Prostate gland (tissue), 2 donors: Measurements from ENCODE around the gene ZNF576. TPM values are rescaled to one million over a fixed set of nuclear protein-coding genes. Genes with fewer than 3 reads are reported as not detected.
A peak's percentile ranks its signal among the peaks of the same experiment; 100 is the strongest.

ENCODE experiments used
- DNase-seq: peaks from one replicate; pipeline ENCODE4 v3.0.0-alpha.2; 2019; ENCODE audit warnings: low spot score
- H3K27ac ChIP-seq, 2 donors: fragments of 200-600 bp; sonication (generic); 2 replicates each; pipeline ENCODE4 v1.5.1; 2017 to 2019
- H3K27me3 ChIP-seq: fragments of 200-600 bp; sonication (generic); replicated peaks from 2 replicates; pipeline ENCODE4 v1.5.1; 2019; ENCODE audit not compliant: insufficient read depth
- H3K36me3 ChIP-seq, 2 donors: fragments of 200-600 bp; sonication (generic); 1 replicate in 1 of 2; 2 replicates in 1 of 2; pipeline versions ENCODE4 v1.5.1 to v1.8.1; 2017 to 2019
- H3K4me1 ChIP-seq: fragments of 200-600 bp; sonication (generic); replicated peaks from 2 replicates; pipeline ENCODE4 v1.5.1; 2019
- H3K4me3 ChIP-seq, 2 donors: fragments of 200-600 bp; sonication (generic); 2 replicates each; pipeline ENCODE4 v1.5.1; 2017 to 2019
- H3K9me3 ChIP-seq: fragments of 200-600 bp; sonication (generic); 2 replicates; pipeline ENCODE4 v1.5.1; 2017
- POLR2A ChIP-seq: fragments of 450-650 bp; IDR thresholded peaks from one replicate; pipeline ENCODE4 v1.6.1; 2016; ENCODE audit warnings: antibody characterized with exemption, mild to moderate bottlenecking
- POLR2AphosphoS5 ChIP-seq: sonication (generic); formaldehyde crosslinking; IDR thresholded peaks from one replicate; pipeline ENCODE4 v1.6.1; 2017; ENCODE audit warnings: antibody characterized with exemption
- WGBS: methylation state at CpG from one replicate; pipeline ENCODE4 v1.1.5; 2018; 5-methylcytosine and 5-hydroxymethylcytosine counted together
- intact Hi-C: fragments of 100-400 bp; cut with DNase I; formaldehyde crosslinking; loops from one replicate; pipeline ENCODE4 v1.14.2; 2022
- total RNA-seq, 2 donors: library from RNA; depleted of rRNA; stranded (reverse); fragments of >200 nt; gene quantifications; one replicate each; pipeline ENCODE4 v1.1.0, GENCODE V29; 2016
- TF ChIP-seq, protein P1 (sequence below), 4 experiments: fragments of 200-600 bp in 2 of 4; fragments of 450-650 bp in 2 of 4; sonication (generic) in 2 of 4; IDR thresholded peaks; 1 replicate in 3 of 4; 2 replicates in 1 of 4; pipeline ENCODE4 v1.5.1; 2016 to 2019; ENCODE audit warnings: antibody characterized with exemption in 4 of 4, mild to moderate bottlenecking in 2 of 4, moderate library complexity in 2 of 4

The ZNF576 gene
- total RNA-seq, 2 donors from 2014 or later, result 25.1 to 30.6 TPM

DNA sequence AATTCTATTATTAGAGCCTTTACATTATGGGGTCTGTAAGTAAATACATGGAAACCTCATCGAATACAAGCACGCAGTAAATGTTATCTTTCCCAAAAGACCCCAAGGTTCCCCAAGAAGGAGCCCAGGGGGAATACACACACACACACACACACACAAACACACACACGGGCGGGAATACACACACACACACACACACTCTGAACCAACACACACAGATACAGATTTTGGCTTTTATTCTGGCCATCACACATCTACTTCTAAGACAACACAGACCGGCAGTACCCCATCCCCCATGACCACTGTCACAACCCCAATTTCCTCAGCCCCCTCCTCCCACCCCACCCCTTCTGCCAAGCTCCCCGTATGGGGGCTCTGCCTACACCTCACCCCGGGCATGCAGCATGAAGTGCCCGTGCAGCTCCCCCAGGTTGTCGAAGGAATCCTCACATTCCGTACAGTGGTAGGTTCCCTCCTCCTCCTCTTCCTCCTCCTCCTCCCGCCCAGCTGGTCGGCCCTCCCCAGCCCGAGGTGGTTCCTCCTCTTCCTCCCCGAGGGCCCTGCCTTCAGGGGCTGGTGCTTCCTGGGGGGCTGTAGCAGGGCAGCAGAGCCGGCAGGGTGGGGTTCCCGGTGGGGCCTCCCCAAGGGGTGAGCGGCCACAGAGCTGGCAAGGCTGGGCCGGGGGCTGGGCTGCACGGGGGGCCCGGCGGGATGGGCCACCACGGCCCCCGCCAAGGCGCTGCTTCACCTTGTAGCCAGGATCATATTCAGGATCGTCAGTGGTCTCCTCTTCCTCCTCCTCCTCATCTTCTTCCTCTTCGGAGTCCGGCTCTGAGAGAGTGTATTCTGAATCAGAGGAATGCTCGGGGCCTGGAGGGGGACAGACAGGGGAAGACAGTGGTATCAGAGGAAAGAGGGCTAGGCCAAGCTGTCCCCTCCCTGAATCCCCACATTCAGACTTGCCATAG lies 11.1 kb downstream of the ZNF576 start:
- DNase-seq, result no peak
- Histone ChIP-seq H3K27me3 (no peaks in the 10 kb centered on the region), H3K27ac (peak overlapping the region; percentile 65 to 70), H3K4me3 (peak overlapping the region in 1 of 2 donors; percentile 1), H3K9me3 (no peaks in the 10 kb centered on the region), H3K4me1 (peaks cover 7% of the 10 kb centered on the region), H3K36me3 (no peaks in the 10 kb centered on the region)
- TF ChIP-seq POLR2AphosphoS5, result no peak
- WGBS, result 40% methylated on average over 26 of the region's 28 CpGs
- intact Hi-C loops, result no loop called here

DNA sequence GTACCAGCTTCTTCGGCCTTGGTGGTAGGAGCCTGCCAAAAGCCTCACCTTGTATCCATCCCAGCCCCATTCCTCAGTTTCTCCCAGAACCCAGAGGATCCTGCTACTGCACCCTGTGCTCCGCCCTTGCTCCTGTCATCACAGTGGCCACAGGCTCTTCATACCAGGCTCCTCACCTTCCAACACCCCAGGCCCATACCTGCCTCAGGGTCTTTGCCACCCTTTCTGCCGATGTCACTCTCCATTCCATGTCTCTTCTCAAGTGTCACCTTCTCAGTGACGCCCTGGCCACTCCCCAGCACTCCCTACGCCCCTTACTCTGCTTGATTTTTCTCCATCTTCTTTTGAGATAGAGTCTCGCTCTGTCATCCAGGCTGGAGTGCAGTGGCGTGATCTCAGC lies 13.5 kb downstream of the ZNF576 start:
- no peak for TF ChIP-seq POLR2A
- TF ChIP-seq, protein P1, sequence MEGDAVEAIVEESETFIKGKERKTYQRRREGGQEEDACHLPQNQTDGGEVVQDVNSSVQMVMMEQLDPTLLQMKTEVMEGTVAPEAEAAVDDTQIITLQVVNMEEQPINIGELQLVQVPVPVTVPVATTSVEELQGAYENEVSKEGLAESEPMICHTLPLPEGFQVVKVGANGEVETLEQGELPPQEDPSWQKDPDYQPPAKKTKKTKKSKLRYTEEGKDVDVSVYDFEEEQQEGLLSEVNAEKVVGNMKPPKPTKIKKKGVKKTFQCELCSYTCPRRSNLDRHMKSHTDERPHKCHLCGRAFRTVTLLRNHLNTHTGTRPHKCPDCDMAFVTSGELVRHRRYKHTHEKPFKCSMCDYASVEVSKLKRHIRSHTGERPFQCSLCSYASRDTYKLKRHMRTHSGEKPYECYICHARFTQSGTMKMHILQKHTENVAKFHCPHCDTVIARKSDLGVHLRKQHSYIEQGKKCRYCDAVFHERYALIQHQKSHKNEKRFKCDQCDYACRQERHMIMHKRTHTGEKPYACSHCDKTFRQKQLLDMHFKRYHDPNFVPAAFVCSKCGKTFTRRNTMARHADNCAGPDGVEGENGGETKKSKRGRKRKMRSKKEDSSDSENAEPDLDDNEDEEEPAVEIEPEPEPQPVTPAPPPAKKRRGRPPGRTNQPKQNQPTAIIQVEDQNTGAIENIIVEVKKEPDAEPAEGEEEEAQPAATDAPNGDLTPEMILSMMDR (IDR thresholded peaks at IDR 0.05), result no peak
- no peak for TF ChIP-seq POLR2AphosphoS5
- Histone ChIP-seq H3K27me3 (no peaks in the 10 kb centered on the region), H3K4me3 (no peak overlapping the region), H3K4me1 (peaks cover 7% of the 10 kb centered on the region), H3K36me3 (no peaks in the 10 kb centered on the region), H3K27ac (no peak overlapping the region), H3K9me3 (no peaks in the 10 kb centered on the region)
- intact Hi-C loops, result no loop called here
- DNase-seq, result no peak
- WGBS, result 86% methylated on average over 7 of the region's 7 CpGs

DNA sequence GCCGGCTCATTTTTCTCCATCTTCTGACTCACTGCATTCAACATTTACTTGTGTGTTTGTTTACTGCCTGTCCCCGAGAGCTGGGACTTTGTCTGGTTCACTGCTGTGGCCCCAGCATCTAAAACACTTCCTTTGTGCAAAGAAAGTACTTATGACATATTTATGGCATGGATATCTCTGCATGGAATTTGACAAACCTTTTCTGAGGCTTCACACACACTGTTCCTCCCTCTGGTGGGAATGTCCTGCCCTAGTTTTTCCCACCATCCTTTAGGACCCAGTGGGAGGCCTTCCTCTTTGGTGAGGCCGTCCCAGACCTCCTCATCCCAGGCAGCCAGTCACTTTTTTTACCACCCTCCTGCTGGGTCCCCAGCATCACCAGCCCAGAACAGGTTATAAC lies 14.1 kb downstream of the ZNF576 start:
- Histone ChIP-seq H3K36me3 (no peaks in the 10 kb centered on the region), H3K4me3 (no peak overlapping the region), H3K4me1 (peaks cover 7% of the 10 kb centered on the region), H3K27me3 (no peaks in the 10 kb centered on the region), H3K27ac (no peak overlapping the region), H3K9me3 (no peaks in the 10 kb centered on the region)
- intact Hi-C loops, result no loop called here
- no peak for DNase-seq
- 63% methylated on average over 3 of the region's 3 CpGs for WGBS
- TF ChIP-seq, protein P1 (IDR thresholded peaks at IDR 0.05), result no peak
- TF ChIP-seq POLR2AphosphoS5 (no peak), POLR2A (no peak)

DNA sequence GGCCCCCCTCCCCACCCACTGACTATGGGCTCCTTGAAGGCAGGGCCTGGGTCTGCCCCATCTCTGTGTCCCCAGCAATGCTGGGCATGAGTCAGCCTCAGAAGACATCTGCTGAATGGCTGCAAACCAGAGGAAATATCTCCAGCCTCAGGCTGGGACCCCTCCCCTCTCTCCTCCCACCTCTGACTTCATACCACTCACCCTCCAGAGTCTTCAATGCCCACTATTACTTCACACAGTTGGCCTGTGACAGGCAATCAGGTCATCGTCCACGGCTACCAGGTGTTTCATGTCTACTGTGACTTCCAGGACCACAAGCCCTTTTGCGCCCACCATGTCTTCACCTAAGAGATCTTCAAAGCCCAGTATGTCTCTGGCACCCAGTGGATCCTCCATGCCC lies 15.4 kb downstream of the ZNF576 start, which contains the start of gene SRRM5:
SRRM5 (plus strand) TSS at position 301 of the 400 bp plus-strand sequence; CDS start at position 335, 34 bp downstream.
- TF ChIP-seq POLR2A, result no peak
- TF ChIP-seq, protein P1 (IDR thresholded peaks at IDR 0.05), result no peak
- TF ChIP-seq POLR2AphosphoS5, result no peak
- Histone ChIP-seq H3K36me3 (no peaks in the 10 kb centered on the region), H3K27ac (no peak within 1 kb of the TSS), H3K27me3 (no peaks in the 10 kb centered on the region), H3K9me3 (no peaks in the 10 kb centered on the region), H3K4me1 (peaks cover 3% of the 10 kb centered on the region), H3K4me3 (no peak within 1 kb of the TSS)
- no peak for DNase-seq
- 93% methylated on average over 3 of the region's 3 CpGs for WGBS
- intact Hi-C loops, result no loop called here

DNA sequence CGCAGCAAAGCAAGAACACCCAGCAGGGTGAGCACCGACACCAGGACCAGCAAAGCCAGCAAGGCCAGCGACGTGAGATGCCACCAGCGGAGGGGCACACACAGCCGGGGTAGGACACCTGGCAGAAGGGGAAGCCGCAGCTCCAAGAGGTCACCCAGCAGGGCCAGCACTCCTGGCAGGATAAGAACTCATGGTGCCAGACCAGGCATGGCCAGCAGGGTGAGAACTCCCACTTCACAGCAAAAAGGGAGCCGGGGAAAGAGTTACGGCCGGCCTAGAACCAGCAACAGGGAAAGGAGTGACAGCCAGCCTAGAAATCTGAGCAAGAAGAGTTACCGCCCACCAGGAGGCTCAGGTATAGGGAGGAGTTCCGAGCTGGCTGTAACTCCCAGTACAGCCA lies 16.0 kb downstream of the ZNF576 start:
- no peak overlapping the region for H3K4me3 ChIP-seq
- H3K27ac ChIP-seq, result no peak overlapping the region
- H3K36me3 ChIP-seq, result no peaks in the 10 kb centered on the region
- TF ChIP-seq, protein P1 (IDR thresholded peaks at IDR 0.05), result no peak
- TF ChIP-seq POLR2AphosphoS5 (no peak), POLR2A (no peak)
- WGBS, result over 99% methylated on average over 12 of the region's 12 CpGs
- H3K9me3 ChIP-seq, result no peaks in the 10 kb centered on the region
- no peaks in the 10 kb centered on the region for H3K27me3 ChIP-seq
- DNase-seq, result no peak
- no peaks in the 10 kb centered on the region for H3K4me1 ChIP-seq
- intact Hi-C loops, result no loop called here
